DMS153 treated with DMSO at 0.1 percent for 48 hours (cell line): Measurements from ENCODE around the gene FILIP1.
"Not testable (repeated sequence)": the region's sequence is repeated elsewhere in the genome, so short reads cannot be mapped to it uniquely, and the experiment has no call there.

Source experiments
- DNase-seq: peaks from one replicate; lab custom pipeline; 2025; ENCODE audit not compliant: unreplicated experiment; lab: John Stamatoyannopoulos, UW

The FILIP1 gene

DNA sequence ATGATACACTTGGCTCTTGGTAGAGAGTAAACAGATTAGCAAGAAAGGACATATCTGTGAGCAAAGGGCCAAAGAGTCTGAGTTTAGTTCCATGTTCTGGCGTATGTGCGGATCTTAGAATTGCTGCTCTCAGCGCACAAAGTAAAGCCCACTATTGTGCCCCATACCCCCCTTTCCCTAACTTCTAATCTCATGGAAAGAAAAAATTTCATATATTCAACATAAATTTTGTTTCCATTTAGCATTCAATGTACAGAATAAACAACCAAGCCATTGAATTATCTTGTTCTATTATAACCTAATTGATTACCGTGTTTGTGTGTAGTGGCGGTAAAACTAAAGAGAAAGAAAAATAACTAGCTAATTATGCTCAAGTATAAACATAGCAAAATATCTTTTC is 30.5 kb downstream of the FILIP1 start:
- no peak for DNase-seq

DNA sequence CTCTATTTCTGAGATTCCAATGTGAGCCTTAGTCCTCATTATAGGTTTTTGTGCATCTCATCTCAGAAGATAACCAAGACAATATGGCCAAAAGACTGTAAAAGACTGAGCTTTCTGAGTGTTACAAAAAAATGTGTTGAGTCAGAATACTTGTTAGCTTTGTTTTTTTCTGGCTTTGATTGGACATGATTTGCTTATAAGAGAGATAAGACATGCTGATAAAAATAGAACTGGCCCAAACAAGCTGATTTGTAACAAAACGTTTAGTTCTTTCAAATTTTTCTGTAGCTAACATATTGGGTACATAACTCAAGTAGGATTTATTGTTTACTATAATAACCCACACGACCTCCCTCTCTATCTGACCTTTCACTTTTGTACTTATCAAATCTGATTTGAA is 32.9 kb downstream of the FILIP1 start:
- no peak for DNase-seq

DNA sequence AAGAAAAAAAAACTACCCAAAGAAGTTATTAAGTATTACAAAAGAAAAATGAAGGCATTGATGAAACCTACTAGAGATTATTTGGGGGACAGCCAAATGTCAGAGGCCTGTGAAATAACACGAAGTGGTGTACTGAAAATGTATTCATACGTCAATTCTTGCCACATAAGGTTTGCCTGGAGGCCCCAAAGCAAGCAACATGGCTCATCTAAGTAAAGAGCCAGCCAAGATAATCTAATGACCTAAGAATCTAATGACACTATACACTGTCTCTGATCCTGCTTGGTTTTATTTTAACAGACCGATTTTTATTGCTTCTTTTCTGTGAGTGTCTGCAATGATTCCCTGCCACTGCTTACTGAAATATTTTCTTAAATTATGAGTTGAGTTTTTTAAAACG is 34.7 kb downstream of the FILIP1 start:
- DNase-seq = no peak

DNA sequence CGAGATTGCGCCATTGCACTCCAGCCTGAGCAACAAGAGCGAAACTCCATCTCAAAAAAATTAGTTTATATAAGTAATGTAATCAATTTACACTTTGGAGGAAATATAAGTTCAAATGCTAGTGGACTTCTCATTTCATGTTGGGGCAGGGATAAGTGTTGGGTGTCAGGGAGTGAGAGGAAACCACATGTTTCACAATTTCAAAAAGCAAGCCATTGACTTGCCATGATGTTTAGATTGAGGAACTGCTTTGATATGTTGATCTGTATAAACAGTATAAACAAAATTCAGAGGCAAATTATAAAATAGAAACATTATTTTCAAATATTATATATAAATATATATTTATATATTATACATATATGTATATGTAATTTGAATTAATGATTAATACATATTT is 42.7 kb downstream of the FILIP1 start:
- no peak for DNase-seq

DNA sequence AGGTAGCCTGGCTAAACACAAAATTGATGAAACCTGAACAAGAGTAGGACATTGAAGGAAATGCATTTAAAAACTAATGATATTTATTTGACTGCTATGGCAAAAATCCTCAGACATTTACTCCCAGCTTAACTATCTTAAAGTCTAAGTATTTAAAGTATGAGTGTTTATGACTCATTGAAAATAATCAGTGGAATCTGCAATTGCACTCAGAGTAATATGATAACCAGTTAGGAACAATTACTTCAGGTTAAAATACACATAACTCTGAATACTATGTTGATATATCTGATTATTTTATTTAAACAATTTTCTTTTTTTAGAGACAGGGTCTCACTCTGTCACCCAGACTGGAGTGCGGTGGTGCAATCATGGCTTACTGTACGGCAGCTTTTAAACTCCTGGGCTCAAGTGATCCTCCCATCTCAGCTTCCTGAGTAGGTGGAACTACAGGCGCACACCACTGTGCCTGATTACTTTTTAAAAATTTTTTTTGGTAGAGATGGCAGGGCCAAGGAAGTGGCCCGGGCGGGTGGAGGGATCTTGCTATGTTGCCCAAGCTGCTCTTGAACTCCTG is 43.9 kb downstream of the FILIP1 start:
- no peak for DNase-seq

DNA sequence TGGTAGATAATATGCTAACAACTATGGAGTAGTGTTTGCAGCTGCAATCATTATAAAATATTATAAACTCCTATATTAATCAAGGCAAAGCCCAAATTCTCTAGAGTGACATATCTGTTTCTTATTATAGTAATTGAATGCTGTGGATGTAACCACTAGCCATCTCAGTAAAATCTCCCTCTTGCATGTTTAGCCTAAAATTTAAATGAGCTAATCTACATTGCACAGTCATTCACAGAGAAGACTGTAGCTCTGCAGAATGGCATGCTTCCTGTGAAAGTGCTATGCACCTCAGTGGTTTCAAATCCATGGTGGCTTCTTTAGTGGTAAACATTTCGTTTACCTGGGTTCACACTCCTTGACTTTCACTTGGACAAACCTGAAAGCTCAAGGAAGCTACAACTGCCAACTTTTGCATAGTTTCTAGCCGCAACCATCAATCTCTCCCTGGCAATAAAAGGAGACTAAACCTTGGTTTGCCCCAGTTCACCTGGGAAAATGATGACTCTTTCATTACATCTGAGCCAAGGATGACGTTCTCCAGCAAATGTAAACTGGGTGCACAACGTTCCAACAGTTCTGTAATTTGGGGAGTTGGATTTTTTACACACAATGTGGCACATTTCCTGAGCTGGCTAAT is 47.2 kb downstream of the FILIP1 start:
- DNase-seq = no peak

DNA sequence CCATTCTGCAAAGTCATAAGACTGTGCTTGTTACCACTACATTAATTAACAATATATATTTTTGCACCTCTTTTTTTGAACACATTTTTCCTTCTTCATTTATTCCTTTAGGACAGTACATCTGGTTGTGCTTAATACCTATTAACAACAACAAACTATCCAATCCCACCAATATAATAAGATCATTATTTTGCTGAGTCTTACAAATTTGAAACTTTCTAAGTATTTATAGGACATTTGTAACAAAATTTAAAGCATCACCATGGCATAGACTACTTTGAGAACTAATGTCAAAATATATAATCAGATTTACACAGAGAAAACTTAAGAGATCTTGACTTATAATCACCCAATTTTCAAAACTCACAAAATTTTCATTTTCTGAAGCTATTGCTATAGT is 47.9 kb downstream of the FILIP1 start:
- no peak for DNase-seq

DNA sequence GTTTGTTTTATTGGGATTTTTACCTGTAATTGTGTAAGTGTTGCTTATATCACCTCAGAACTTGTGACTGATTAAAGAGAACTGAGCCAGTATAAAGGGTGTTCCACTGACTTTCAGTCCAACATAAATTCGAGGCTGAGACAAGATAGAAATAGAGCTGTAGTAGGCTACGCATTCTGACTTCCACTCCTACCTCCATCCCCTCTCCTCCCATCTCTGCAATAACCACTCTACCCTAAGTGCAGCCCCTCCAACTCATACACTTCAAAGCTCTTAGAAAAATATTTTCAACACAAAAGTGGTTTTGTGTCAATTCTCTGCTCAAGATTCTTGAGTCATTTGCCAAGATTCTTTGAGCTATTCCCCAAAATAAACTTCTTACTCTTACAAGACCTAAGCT is 48.7 kb downstream of the FILIP1 start:
- no peak for DNase-seq

DNA sequence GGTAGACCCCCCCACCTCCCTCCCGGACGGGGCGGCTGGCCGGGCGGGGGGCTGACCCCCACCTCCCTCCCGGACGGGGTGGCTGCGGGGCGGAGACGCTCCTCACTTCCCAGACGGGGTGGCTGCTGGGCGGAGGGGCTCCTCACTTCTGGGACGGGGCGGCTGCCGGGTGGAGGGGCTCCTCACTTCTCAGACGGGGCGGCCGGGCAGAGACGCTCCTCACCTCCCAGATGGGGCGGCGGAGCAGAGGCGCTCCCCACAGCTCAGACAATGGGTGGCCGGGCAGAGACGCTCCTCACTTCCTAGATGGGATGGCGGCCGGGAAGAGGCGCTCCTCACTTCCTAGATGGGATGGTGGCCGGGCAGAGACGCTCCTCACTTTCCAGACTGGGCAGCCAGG is 51.7 kb downstream of the FILIP1 start:
- DNase-seq = not testable (repeated sequence)

DNA sequence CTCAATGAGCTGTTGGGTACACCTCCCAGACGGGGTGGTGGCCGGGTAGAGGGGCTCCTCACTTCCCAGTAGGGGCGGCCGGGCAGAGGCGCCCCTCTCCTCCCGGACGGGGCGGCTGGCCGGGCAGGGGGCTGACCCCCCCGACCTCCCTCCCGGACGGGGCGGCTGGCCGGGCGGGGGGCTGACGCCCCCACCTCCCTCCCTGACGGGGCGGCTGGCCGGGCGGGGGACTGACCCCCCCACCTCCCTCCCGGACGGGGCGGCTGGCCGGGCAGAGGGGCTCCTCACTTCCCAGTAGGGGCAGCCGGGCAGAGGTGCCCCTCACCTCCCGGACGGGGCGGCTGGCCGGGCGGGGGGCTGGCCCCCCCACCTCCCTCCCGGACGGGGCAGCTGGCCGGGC is 52.1 kb downstream of the FILIP1 start:
- not testable (repeated sequence) for DNase-seq

DNA sequence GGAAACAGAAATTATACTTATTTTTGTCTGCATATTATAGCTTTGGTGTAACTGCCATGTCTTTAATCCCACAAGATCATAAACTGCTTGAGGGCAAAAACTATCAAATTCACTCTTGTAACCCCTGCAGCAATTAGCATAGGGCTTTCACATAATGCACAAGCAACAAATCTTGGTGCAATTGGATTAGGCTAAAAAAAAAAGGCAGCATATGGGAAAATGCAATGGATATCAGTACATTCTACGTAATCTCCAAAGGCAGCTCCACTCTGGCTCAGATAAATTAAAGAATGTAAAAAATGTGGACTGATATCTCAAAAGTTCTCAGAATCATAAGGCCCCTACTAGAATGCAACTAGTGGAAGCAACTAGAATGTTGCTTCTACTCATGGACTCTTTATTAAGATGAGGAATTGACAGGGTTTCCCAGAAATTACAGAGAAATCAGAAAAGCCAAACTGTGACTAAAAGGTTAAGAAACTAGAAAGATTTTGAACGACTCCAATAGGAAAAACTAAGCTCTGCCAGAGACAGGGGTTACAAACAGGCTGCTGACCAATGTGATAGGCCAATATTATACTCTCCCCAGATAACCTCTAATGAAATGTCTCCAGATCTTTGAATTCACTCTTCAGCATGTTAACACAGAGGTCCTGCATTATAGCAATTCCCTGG is 55.0 kb downstream of the FILIP1 start:
- no peak for DNase-seq

DNA sequence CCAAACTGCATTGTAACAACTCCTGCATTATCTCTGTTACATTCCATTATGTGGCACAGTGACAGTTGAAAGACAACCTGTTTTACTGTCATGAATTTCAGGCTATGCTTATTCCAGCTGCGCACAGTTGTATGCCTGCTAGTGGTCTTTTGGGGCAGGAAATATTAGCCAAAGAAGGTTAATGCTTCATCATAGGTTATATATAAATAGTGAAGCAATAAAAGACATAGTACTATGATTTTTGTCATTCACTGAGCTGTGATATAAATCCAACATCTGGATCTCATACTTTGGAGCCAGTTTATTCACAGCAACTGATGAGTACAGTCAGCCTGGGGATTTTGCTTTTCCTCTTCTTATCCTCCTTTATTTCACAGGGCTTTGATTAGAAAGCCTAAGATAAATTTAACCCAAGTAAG is 55.6 kb downstream of the FILIP1 start:
- no peak for DNase-seq

DNA sequence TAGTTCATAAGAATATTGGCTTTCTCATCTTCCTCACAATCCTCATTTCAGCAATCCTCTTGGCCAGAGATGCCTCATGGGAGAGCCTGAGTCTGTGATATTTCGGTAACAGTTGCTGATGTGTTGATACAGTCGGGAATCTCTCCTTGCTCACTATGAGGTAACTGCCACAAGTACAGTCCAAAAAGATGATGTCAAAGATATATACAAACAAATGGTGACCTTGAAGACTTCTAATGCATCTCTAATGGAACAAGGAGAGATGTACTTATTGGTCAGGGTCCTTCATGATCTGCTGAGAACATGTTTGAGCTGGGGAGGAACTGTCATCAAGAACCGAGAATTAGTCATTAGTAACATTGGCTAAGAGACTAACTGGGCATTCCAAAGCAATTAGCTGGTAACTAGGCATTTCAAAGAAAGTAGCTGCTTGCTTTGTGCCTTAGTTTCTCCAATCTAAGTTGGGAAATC is 56.1 kb downstream of the FILIP1 start:
- no peak for DNase-seq

DNA sequence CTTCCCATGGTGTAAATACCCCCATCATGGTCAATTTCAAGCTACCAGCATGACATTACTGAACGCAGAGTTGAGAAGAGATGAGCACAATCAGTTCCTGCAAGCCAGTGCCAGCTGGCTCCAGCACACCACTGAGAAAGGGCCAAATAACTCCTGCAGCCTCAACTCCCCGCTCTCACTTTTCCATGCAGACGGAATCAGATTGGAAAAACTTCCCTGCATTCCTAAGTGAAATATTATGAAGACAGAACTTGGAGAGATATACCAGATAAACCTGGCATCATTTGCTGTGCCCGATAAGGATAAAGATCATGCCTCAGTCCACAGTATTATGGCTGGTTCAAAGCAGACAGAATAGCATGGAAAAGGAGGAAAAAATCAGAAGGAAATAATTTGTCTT is 56.7 kb downstream of the FILIP1 start:
- no peak for DNase-seq

DNA sequence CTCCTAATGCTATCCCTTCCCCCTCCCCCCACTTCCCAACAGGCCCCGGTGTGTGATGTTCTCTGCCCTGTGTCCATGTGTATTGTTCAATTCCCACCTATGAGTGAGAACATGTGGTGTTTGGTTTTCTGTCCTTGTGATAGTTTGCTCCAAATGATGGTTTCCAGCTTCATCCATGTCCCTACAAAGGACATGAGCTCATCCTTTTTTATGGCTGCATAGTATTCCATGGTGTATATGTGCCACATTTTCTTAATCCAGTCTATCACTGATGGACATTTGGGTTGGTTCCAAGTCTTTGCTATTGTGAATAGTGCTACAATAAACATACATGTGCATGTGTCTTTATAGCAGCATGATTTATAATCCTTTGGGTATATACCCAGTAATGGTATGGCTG is 60.8 kb downstream of the FILIP1 start:
- DNase-seq = not testable (repeated sequence)

DNA sequence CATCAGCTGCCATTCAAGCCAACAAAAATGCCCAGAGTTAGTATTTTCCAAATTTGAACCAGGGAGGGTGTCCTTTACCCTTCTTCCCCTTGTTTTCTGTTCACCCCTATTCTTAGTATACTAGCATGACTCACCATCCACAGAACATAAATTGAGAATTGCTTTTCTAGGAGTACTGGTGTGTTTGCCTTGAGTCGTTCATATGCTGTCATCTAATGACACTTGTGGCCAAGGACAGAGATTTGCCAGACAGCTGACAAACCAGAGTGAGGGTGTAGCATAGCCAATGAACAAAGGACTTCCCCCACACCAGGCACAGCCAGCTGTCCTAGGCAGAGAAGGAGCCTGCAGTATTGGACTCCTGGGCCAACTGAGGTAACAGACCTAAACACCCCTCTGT is 62.2 kb downstream of the FILIP1 start:
- DNase-seq = peak; percentile 53

DNA sequence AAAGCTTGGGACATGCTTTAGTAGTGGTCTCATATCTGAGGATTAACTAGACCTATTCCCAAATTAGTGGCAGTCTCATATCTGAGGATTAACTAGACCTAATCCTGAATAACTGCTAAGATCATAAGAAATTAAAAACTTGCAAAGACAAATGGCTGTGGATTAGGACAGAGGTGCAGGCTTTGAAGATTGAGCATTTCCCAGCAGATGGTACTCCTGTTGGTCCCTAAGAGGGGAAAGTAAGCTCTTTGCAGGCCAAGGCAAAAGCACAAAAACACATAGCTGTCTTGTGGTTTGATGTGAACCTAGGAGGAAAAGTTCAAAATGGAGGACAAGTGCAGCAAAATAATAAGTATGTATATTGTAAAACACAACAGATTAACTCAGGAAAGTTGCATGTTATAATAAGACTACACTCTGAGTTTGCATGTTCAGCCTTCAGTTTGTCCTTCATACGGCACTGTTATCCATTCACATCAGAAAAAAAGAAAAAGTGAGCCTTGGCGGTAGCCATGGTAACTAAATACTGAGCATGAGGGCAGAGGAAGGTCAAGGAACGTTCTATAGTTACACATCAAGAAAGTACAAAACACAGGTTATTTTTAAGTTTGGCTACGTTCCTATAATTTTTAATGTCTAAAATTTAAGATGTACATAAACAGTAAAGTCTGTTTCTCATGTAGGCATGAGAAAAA is 62.8 kb downstream of the FILIP1 start:
- DNase-seq = no peak

DNA sequence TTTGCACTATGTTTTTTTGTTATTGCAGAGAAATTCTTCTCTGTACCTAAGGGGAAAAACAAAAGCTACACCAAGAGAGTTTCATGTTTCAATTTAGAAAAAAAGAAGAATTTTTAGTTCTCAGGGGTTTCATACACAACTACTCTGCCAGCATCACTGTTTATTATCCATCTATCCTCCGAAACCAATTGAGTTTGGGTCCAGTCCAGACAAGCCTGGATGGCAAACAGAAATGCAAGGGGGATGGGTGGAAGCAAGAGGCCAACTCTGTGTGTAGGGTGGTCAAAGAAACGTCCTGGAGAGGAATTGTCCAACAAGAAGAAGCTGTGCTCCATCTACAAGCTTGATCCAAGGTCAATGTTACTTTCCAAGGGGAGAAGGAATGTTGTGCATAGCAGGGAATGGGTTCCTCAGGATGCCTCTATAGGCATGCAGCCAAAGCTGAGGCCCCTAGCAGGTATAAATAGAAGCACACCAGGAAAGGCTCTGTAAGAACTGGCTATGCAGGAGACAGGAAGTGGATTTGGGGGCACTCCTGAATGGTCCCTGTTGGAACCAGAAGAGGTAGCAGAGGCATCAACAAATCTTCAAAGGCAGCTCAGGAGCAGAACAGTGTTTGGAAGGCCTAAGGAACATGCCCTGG is 64.4 kb downstream of the FILIP1 start:
- DNase-seq = no peak

DNA sequence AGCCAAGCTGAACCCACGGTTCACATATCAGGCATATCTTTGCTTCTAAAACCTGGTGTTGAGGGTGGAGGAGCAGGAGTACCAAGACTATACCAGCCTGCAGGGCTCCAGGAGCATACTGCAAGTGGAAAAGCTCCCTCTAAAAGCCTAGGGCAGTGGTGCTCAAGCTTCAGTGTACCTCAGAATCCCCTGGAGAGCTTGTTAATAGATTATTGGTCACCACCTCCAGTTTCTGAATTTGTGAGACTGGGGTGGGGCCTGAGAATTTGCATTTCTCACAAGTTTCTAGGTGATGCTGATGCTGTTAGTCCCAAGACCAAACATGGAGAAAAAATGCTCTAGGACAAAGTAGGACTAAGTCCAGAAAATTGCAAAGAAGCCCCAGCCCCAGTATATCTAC is 65.4 kb downstream of the FILIP1 start:
- no peak for DNase-seq

DNA sequence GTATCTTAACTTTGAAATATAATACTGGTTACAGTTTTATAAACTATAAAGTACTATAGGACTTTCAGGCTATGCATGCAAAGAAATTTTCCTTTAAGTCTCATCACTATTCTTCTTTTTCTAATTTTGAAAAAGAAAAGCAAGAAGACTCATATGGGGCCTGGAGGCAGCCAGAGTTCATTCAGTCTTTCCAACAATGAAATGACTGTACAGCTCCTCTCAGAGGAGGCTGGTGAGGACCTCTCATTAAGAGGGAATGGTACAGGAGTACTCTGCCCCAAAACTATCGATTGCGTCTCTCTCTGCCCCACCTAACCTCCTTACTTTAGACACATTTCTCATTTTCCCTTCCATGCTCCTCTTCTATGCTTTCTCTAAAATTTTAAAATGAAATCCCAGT is 66.3 kb downstream of the FILIP1 start:
- no peak for DNase-seq
